ENCODE results near the gene ILKAP.

- TF ChIP-seq, protein P1, sequence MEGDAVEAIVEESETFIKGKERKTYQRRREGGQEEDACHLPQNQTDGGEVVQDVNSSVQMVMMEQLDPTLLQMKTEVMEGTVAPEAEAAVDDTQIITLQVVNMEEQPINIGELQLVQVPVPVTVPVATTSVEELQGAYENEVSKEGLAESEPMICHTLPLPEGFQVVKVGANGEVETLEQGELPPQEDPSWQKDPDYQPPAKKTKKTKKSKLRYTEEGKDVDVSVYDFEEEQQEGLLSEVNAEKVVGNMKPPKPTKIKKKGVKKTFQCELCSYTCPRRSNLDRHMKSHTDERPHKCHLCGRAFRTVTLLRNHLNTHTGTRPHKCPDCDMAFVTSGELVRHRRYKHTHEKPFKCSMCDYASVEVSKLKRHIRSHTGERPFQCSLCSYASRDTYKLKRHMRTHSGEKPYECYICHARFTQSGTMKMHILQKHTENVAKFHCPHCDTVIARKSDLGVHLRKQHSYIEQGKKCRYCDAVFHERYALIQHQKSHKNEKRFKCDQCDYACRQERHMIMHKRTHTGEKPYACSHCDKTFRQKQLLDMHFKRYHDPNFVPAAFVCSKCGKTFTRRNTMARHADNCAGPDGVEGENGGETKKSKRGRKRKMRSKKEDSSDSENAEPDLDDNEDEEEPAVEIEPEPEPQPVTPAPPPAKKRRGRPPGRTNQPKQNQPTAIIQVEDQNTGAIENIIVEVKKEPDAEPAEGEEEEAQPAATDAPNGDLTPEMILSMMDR (IDR thresholded peaks at IDR 0.05; ENCODE audit: borderline replicate concordance, extremely low read depth, low read length, poor library complexity, severe bottlenecking) = no peak
- TF ChIP-seq EZH2 (IDR thresholded peaks at IDR 0.05; ENCODE audit: borderline replicate concordance, low read depth, low read length, severe bottlenecking) = no peak
These were observed 17.5 kb upstream of the ILKAP start for GRCh38 chr2:238220892-238221521.

Data from DND-41 (cell line).